ENCODE data around the gene CBFA2T3.

DNA sequence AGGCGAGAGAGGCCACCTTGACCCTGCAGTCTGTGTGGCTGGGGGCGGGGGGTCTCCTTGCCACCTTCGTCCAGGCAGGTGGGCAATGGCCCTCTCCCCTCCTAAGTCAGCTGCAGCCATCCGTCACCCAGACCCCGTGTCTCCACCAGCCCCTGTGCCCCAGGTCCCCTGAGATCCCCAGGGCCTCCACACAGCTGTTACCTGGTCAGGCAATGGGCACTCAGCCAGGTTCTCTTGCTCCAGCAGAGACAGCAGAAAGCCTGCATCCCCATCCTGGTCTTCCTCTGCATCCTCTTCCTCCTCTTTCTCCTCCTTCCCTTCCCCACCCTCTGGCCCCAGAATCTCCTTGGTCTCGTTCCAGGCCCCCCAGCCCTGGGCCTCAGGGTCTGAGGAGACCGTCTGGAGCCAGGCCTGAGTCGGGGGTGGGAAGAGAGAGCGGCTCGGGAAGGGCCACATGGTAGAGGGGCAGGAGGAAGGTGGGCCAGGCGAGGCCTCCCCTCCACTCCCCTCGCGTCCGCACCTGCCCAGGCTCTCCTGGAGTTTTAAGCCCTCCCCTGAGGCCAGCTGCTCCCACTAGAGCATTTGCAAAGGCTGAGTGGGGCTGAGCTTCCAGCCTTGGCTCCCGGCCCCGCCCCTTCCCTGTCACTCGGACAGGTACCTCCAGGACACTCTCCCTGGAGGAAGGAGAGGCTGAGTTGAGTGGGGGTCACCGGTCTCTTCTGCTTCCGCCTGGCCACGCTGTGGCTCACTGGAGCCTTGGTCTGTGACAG is 110.7 kb downstream of the CBFA2T3 start, which contains the start of gene PABPN1L:
- TF ChIP-seq CTCF (CRISPR knock-in tag; IDR thresholded peaks at IDR 0.05) (no peak), NR2F6 (IDR thresholded peaks at IDR 0.05) (no peak), NR2F6 (CRISPR knock-in tag; IDR thresholded peaks at IDR 0.05) (no peak), ZSCAN20 (CRISPR knock-in tag; IDR thresholded peaks at IDR 0.05; ENCODE audit: borderline replicate concordance) (no peak)
- TF ChIP-seq, protein P1, sequence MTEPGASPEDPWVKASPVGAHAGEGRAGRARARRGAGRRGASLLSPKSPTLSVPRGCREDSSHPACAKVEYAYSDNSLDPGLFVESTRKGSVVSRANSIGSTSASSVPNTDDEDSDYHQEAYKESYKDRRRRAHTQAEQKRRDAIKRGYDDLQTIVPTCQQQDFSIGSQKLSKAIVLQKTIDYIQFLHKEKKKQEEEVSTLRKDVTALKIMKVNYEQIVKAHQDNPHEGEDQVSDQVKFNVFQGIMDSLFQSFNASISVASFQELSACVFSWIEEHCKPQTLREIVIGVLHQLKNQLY (CRISPR knock-in tag; IDR thresholded peaks at IDR 0.05): no peak

Data from HepG2 (cell line).